Measurements from ENCODE around the gene CRELD2. TPM values are rescaled to one million over a fixed set of nuclear protein-coding genes. Genes with fewer than 3 reads are reported as not detected.

Gene CRELD2
- total and polyA plus RNA-seq, 2 of the 8 experiments (the other 6 are each of a cell fraction or from before 2014, with no cell fraction given): 24.5 to 36.6 TPM

GRCh38 chr22:49936973-49937757 is 18.7 kb downstream of the CRELD2 start:
- ChIA-PET CTCF (ENCODE audit: partially characterized antibody) (interaction anchor here (0.6 to 1.7 kb wide), 6 partner anchors 30 to 116 kb away, joined by 3 to 5 read pairs (median 3); no protein-coding TSS in a partner anchor), POLR2A (ENCODE audit: partially characterized antibody) (interaction anchor here (0.7 to 2.2 kb wide), 5 partner anchors 9 to 315 kb away, joined by 3 to 8 read pairs (median 3); partner anchors contain the start of gene PIM3)
- Histone ChIP-seq H2AFZ (ENCODE audit: low read length) (no peak overlapping the region), H3K4me3 (ENCODE audit: extremely low read depth in 1 of 4, insufficient read depth in 2 of 4, low read depth in 3 of 4, low read length in 4 of 4) (no peak overlapping the region; a peak in 1 of 8 replicates), H2BK120ac (replicated peaks; ENCODE audit: low read depth, low read length) (no peak overlapping the region), H3K9ac (replicated peaks in 1 of 4; ENCODE audit: extremely low read depth in 1 of 4, low read depth in 3 of 4, low read length in 3 of 4) (no peak overlapping the region), H2BK5ac (ENCODE audit: low read depth, low read length) (no peak overlapping the region), H2BK20ac (ENCODE audit: low read length) (no peak overlapping the region; the same call in 1 of the 2 replicates), H3K27ac (ENCODE audit: low read depth, low read length) (no peak overlapping the region), H3K4me2 (ENCODE audit: insufficient read depth in 1 of 2, low read depth in 2 of 2, low read length in 2 of 2) (peak overlapping the region; percentile 46 to 69; a peak in 1 of 4 replicates), H3K56ac (replicated peaks; ENCODE audit: insufficient read length, low read depth, low read length) (no peak overlapping the region), H4K8ac (ENCODE audit: extremely low read depth, insufficient read depth, low read length) (peak overlapping the region; percentile 38; the same call in 1 of the 2 replicates), H2BK15ac (ENCODE audit: low read length) (peak overlapping the region; percentile 72; the same call in 1 of the 2 replicates), H3K79me2 (ENCODE audit: control insufficient read depth in 1 of 2, insufficient read depth in 2 of 2, low read length in 2 of 2) (no peaks in the 10 kb centered on the region), H3K4me1 (replicated peaks in 1 of 4; ENCODE audit: control insufficient read depth in 3 of 4, insufficient read depth in 4 of 4, low read length in 3 of 4) (peaks cover 5 to 21% (median 10%) of the 10 kb centered on the region in 4 experiments), H4K20me1 (replicated peaks in 1 of 2; ENCODE audit: control insufficient read depth in 1 of 2, insufficient read depth in 2 of 2, low read length in 2 of 2) (peaks cover 0 to 3% of the 10 kb centered on the region in 2 experiments), H3K79me1 (ENCODE audit: low read depth, low read length) (no peaks in the 10 kb centered on the region), H4K5ac (ENCODE audit: insufficient read length, low read depth, low read length) (no peak overlapping the region), H3K36me3 (ENCODE audit: control insufficient read depth in 2 of 4, insufficient read depth in 4 of 4, low read length in 3 of 4) (no peaks in the 10 kb centered on the region), H3K4ac (replicated peaks; ENCODE audit: insufficient read length, low read depth, low read length) (no peak overlapping the region), H3K23ac (ENCODE audit: insufficient read length) (no peak overlapping the region), H3K14ac (ENCODE audit: insufficient read length) (no peak overlapping the region), H2AK5ac (ENCODE audit: low read depth, low read length) (0 out of 2 replicates have a peak overlapping the region, but pooled peaks have one; percentile 53), H3K9me3 (ENCODE audit: insufficient read depth in 2 of 2, low read depth in 1 of 2, low read length in 1 of 2) (no peaks in the 10 kb centered on the region), H3K27me3 (replicated peaks in 1 of 4; ENCODE audit: control insufficient read depth in 3 of 4, extremely low read depth in 1 of 4, insufficient read depth in 3 of 4, low read length in 3 of 4) (no peaks in the 10 kb centered on the region; a peak in 1 of 7 replicates), H4K91ac (replicated peaks; ENCODE audit: insufficient read length, low read length) (peak overlapping the region; percentile 46), H2BK12ac (ENCODE audit: low read depth, low read length) (peak overlapping the region; percentile 75; the same call in 1 of the 2 replicates), H3K18ac (ENCODE audit: extremely low read depth, low read length) (peak overlapping the region; percentile 48; the same call in 1 of the 2 replicates), H3K23me2 (ENCODE audit: low read depth, low read length) (peaks cover 8% of the 10 kb centered on the region; the same call in 1 of the 2 replicates)
- DNase-seq (ENCODE audit: low read depth in 1 of 2, low spot score in 2 of 2): no peak
- no peak for FAIRE-seq
- 90% methylated on average over 21 of the region's 21 CpGs; no CpG with 5 or more reads in 1 of the 2 experiments for WGBS, 2 experiments (ENCODE audit: extremely low coverage in 1 of 2, insufficient coverage in 1 of 2, insufficient read length in 1 of 2, insufficient replicate concordance in 2 of 2, low coverage in 1 of 2, low lambda C conversion rate in 2 of 2, missing lambda C conversion rate in 1 of 2)
- TF ChIP-seq BACH1 (IDR thresholded peaks at IDR 0.05; ENCODE audit: low read length) (no peak), SAP30 (IDR thresholded peaks at IDR 0.05; ENCODE audit: insufficient read depth, insufficient replicate concordance, low read length) (no peak), GTF2F1 (IDR thresholded peaks at IDR 0.05; ENCODE audit: borderline replicate concordance, low read depth, low read length) (no peak), NANOG (IDR thresholded peaks at IDR 0.05; ENCODE audit: insufficient read depth, low read depth, low read length, poor library complexity, severe bottlenecking) (no peak), SUZ12 (IDR thresholded peaks at IDR 0.05; ENCODE audit: low read length) (no peak), JUND (IDR thresholded peaks at IDR 0.05; ENCODE audit: low read length) (no peak), CREB1 (IDR thresholded peaks at IDR 0.05) (no peak), ZNF274 (IDR thresholded peaks at IDR 0.05; ENCODE audit: borderline replicate concordance, extremely low read depth, low read length) (no peak)
